ENCODE measurements around the gene SLC10A1. TPM values are rescaled to one million over a fixed set of nuclear protein-coding genes. Genes with fewer than 3 reads are reported as not detected.

Gene SLC10A1
- total and polyA plus RNA-seq, 2 of the 8 experiments (the other 6 are each of a cell fraction or from before 2014, with no cell fraction given) = not detected

- no peaks in the 10 kb centered on the region for H3K23me2 ChIP-seq (ENCODE audit: low read depth, low read length)
- no peak overlapping the region for H3K18ac ChIP-seq (ENCODE audit: extremely low read depth, low read length)
- no peak overlapping the region for H2BK20ac ChIP-seq (ENCODE audit: low read length)
- H3K9me3 ChIP-seq (ENCODE audit: insufficient read depth in 2 of 2, low read depth in 1 of 2, low read length in 1 of 2) = no peaks in the 10 kb centered on the region; a peak in 1 of 4 replicates
- no peak for TF ChIP-seq MAX (IDR thresholded peaks at IDR 0.05)
- TF ChIP-seq CREB1 (IDR thresholded peaks at IDR 0.05) = no peak
- TF ChIP-seq CEBPB (IDR thresholded peaks at IDR 0.05; ENCODE audit: low read depth, low read length) = no peak
- no peak overlapping the region for H4K8ac ChIP-seq (ENCODE audit: extremely low read depth, insufficient read depth, low read length)
- H3K79me1 ChIP-seq (ENCODE audit: low read depth, low read length) = no peaks in the 10 kb centered on the region
- 0 out of 7 replicates have a peak, but pooled peaks cover 0 to 2% (median 0%) of the 10 kb centered on the region in 4 experiments for H3K4me1 ChIP-seq (replicated peaks in 1 of 4; ENCODE audit: control insufficient read depth in 3 of 4, insufficient read depth in 4 of 4, low read length in 3 of 4)
- no peak overlapping the region for H2BK12ac ChIP-seq (ENCODE audit: low read depth, low read length)
- H3K79me2 ChIP-seq (ENCODE audit: control insufficient read depth in 1 of 2, insufficient read depth in 2 of 2, low read length in 2 of 2) = no peaks in the 10 kb centered on the region
- no peak overlapping the region for H3K56ac ChIP-seq (replicated peaks; ENCODE audit: insufficient read length, low read depth, low read length)
- no peak overlapping the region for H3K14ac ChIP-seq (ENCODE audit: insufficient read length)
- no peak for FAIRE-seq
- no peak overlapping the region for H3K27ac ChIP-seq (ENCODE audit: low read depth, low read length)
- H2BK120ac ChIP-seq (replicated peaks; ENCODE audit: low read depth, low read length) = no peak overlapping the region
- no peak overlapping the region for H3K4ac ChIP-seq (replicated peaks; ENCODE audit: insufficient read length, low read depth, low read length)
- no peak overlapping the region for H4K5ac ChIP-seq (ENCODE audit: insufficient read length, low read depth, low read length)
- WGBS, 2 experiments (ENCODE audit: extremely low coverage in 1 of 2, insufficient coverage in 1 of 2, insufficient read length in 1 of 2, insufficient replicate concordance in 2 of 2, low coverage in 1 of 2, low lambda C conversion rate in 2 of 2, missing lambda C conversion rate in 1 of 2) = 80% methylated on average over 1 of the region's 1 CpG; no CpG with 5 or more reads in 1 of the 2 experiments
- no peak overlapping the region for H3K4me2 ChIP-seq (ENCODE audit: insufficient read depth in 1 of 2, low read depth in 2 of 2, low read length in 2 of 2)
- H4K20me1 ChIP-seq (replicated peaks in 1 of 2; ENCODE audit: control insufficient read depth in 1 of 2, insufficient read depth in 2 of 2, low read length in 2 of 2) = no peaks in the 10 kb centered on the region
- H3K27me3 ChIP-seq (replicated peaks in 1 of 4; ENCODE audit: control insufficient read depth in 3 of 4, extremely low read depth in 1 of 4, insufficient read depth in 3 of 4, low read length in 3 of 4) = no peaks in the 10 kb centered on the region
- H2BK5ac ChIP-seq (ENCODE audit: low read depth, low read length) = no peak overlapping the region
- no peak overlapping the region for H2AFZ ChIP-seq (ENCODE audit: low read length)
- CTCF ChIA-PET (ENCODE audit: partially characterized antibody) = interaction anchor here (0.6 to 1.8 kb wide), 3 partner anchors 19 to 175 kb away, joined by 3 to 5 read pairs (median 3); partner anchors contain the start of gene CCDC177
- no peaks in the 10 kb centered on the region for H3K36me3 ChIP-seq (ENCODE audit: control insufficient read depth in 2 of 4, insufficient read depth in 4 of 4, low read length in 3 of 4)
- no peak overlapping the region for H3K4me3 ChIP-seq (ENCODE audit: extremely low read depth in 1 of 4, insufficient read depth in 2 of 4, low read depth in 3 of 4, low read length in 4 of 4)
- no peak for DNase-seq (ENCODE audit: low read depth in 1 of 2, low spot score in 2 of 2)
- no peak overlapping the region for H3K9ac ChIP-seq (replicated peaks in 1 of 4; ENCODE audit: extremely low read depth in 1 of 4, low read depth in 3 of 4, low read length in 3 of 4)
- no peak overlapping the region for H2AK5ac ChIP-seq (ENCODE audit: low read depth, low read length)
- H2BK15ac ChIP-seq (ENCODE audit: low read length) = no peak overlapping the region
- H3K23ac ChIP-seq (ENCODE audit: insufficient read length) = no peak overlapping the region
- H4K91ac ChIP-seq (replicated peaks; ENCODE audit: insufficient read length, low read length) = no peak overlapping the region
- POLR2A ChIA-PET (ENCODE audit: partially characterized antibody) = interaction anchor here (5.0 kb wide), 1 partner anchor 17 kb away, joined by 29 read pairs; the partner anchor contains the start of gene SRSF5
Measured at GRCh38 chr14:69749956-69750355, 47.1 kb downstream of the SLC10A1 start.

Data from H1 (cell line).